K562 (cell line): ENCODE measurements around the gene JUNB. TPM values are rescaled to one million over a fixed set of nuclear protein-coding genes. Genes with fewer than 3 reads are reported as not detected.

Experiments
- DPF2 ChIP-seq: fragments of 450-650 bp; IDR thresholded peaks from 2 replicates; pipeline ENCODE4 v1.6.1; 2016
- MIER1 ChIP-seq: fragments of 450-650 bp; IDR thresholded peaks from 2 replicates; pipeline ENCODE4 v1.6.1; 2016; ENCODE audit warnings: antibody characterized with exemption, mild to moderate bottlenecking, low read depth
- MTA3 ChIP-seq: fragments of 450-650 bp; formaldehyde crosslinking; IDR thresholded peaks from 2 replicates; pipeline ENCODE4 v1.6.1; 2017; ENCODE audit warnings: mild to moderate bottlenecking, borderline replicate concordance
- PTBP1 ChIP-seq: fragments of 200-400 bp; formaldehyde crosslinking; IDR thresholded peaks from 2 replicates; pipeline ENCODE4 v1.6.1; 2017; ENCODE audit warnings: low read depth, low read length
- SETDB1 ChIP-seq: IDR thresholded peaks from one replicate; pipeline ENCODE4 v1.6.1; 2012; ENCODE audit warnings: low read length, control low read depth, inconsistent platforms
- SLC30A9 ChIP-seq: fragments of 250-450 bp; sonication (Bioruptor Pico); IDR thresholded peaks from 2 replicates; pipeline ENCODE4 v1.8.0; 2022; ENCODE audit warnings: mild to moderate bottlenecking, moderate library complexity
- SRSF1 ChIP-seq: fragments of 200-400 bp; formaldehyde crosslinking; IDR thresholded peaks from 2 replicates; pipeline ENCODE4 v1.6.1; 2017; ENCODE audit warnings: mild to moderate bottlenecking, low read depth, low read length, moderate library complexity
- TCF7L2 ChIP-seq: fragments of 150-350 bp; IDR thresholded peaks from 2 replicates; pipeline ENCODE4 v1.6.1; 2016; ENCODE audit warnings: low read depth, mild to moderate bottlenecking, low read length, moderate library complexity
- XRCC3 ChIP-seq: fragments of 450-650 bp; IDR thresholded peaks from 2 replicates; pipeline ENCODE4 v1.6.1; 2017; ENCODE audit warnings: mild to moderate bottlenecking, moderate library complexity
- ZBTB17 ChIP-seq: fragments of 450-650 bp; formaldehyde crosslinking; IDR thresholded peaks from 2 replicates; pipeline ENCODE4 v1.4.0; 2020; ENCODE audit warnings: mild to moderate bottlenecking
- ZNF212 ChIP-seq: fragments of 450-650 bp; formaldehyde crosslinking; IDR thresholded peaks from 2 replicates; pipeline ENCODE4 v1.4.0; 2020; ENCODE audit warnings: mild to moderate bottlenecking
- ZNF780A ChIP-seq: fragments of 250-450 bp; sonication (Bioruptor Pico); IDR thresholded peaks from 2 replicates; pipeline ENCODE4 v1.5.0; 2021; ENCODE audit warnings: mild to moderate bottlenecking
- polyA plus RNA-seq, 8 experiments: library from polyadenylated mRNA; depleted of rRNA in 4 of 8; stranded (reverse) in 5 of 8; unstranded in 3 of 8; fragments of >200 nt; fragmentation: Nextera tagmentation in 2 of 8; fragmentation: Illumina TruSeq in 1 of 8; extraction: Ambion mirVana in 2 of 8; extraction: Trizol in 1 of 8; gene quantifications; 2 replicates each; pipeline versions ENCODE4 v1.2.1 to v1.2.3, GENCODE V29; 2011 to 2014; ENCODE audit warnings: inconsistent platforms in 1 of 8, missing spikeins in 1 of 8
- total RNA-seq, 7 experiments: library from RNA; depleted of rRNA in 6 of 7; stranded (reverse); fragments of >200 nt in 6 of 7; fragmentation: Illumina TruSeq in 2 of 7; extraction: Trizol in 2 of 7; gene quantifications; 2 replicates each; pipeline versions ENCODE4 v1.2.1 to v1.2.3, GENCODE V29; 2011 to 2021; ENCODE audit warnings: low replicate concordance in 1 of 7
- TF ChIP-seq, protein P1 (sequence below): fragments of 450-650 bp; IDR thresholded peaks from one replicate; pipeline ENCODE4 v1.6.1; 2018; ENCODE audit warnings: mild to moderate bottlenecking, moderate library complexity; ENCODE audit not compliant: partially characterized antibody
- TF ChIP-seq, protein P2 (sequence below): sonication (generic); formaldehyde crosslinking; IDR thresholded peaks from 2 replicates; pipeline ENCODE4 v1.8.0; 2023; ENCODE audit warnings: missing genetic modification reagents, mild to moderate bottlenecking, borderline replicate concordance
- TF ChIP-seq, protein P3 (sequence below): fragments of 450-650 bp; formaldehyde crosslinking; IDR thresholded peaks from 2 replicates; pipeline ENCODE4 v1.4.0; 2020; ENCODE audit warnings: mild to moderate bottlenecking
- TF ChIP-seq, protein P4 (sequence below): fragments of 250-450 bp; sonication (Bioruptor Pico); IDR thresholded peaks from 2 replicates; pipeline ENCODE4 v1.8.0; 2021; ENCODE audit warnings: moderate library complexity, mild to moderate bottlenecking, inconsistent platforms

JUNB gene
- total and polyA plus RNA-seq, 9 of the 15 experiments (the other 6 are each of a cell fraction or from before 2014, with no cell fraction given) = 0.23 to 88.1 (median 13.1) TPM

DNA sequence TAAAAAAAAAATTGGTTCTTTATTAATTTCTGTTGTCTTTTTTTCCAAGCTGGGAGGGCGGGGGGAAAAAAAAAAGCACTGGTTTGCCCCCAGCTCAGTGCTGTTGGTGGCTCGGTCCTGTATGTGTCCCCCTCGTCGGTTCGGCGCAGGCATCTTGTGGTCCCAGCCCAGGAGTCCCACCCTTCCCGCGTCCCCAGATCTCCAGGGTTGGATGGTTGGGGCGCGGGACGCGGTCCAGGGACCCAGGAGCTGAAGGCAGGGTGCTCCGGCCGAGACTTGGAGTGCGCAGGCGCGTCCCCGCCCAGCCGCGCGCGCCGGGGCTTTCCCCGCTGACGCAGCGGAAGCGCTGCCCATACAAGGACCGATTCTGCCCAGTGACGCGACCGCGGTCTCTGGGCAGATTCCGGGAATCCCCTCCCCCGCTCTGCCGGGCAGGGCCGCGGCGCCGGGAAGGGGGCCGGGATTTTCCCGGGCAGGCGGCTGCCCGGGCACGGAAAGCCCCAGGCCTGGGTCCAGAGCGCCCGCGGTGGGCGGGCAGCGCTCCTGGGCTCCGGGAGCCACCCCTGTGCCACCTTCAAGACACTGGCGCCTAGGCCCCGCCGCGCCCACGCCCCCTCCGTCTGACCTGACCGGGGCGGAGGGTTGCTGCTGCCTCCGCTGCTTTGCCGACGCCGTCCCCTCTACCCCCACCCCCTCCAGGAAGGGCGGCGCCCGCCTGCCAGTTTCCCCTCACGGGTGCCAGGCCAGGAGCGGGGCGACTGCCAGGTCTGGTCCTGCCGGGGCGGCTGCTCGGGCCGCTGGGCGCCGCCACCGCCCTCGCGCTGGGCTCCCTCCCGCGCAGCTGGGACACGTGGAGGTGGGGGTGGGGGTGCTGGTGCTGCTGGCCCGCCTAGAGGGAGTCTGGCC is 2.3 kb downstream of the JUNB start (continued):
- TF ChIP-seq, protein P1, sequence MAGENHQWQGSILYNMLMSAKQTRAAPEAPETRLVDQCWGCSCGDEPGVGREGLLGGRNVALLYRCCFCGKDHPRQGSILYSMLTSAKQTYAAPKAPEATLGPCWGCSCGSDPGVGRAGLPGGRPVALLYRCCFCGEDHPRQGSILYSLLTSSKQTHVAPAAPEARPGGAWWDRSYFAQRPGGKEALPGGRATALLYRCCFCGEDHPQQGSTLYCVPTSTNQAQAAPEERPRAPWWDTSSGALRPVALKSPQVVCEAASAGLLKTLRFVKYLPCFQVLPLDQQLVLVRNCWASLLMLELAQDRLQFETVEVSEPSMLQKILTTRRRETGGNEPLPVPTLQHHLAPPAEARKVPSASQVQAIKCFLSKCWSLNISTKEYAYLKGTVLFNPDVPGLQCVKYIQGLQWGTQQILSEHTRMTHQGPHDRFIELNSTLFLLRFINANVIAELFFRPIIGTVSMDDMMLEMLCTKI = no peak
- TF ChIP-seq, protein P2, sequence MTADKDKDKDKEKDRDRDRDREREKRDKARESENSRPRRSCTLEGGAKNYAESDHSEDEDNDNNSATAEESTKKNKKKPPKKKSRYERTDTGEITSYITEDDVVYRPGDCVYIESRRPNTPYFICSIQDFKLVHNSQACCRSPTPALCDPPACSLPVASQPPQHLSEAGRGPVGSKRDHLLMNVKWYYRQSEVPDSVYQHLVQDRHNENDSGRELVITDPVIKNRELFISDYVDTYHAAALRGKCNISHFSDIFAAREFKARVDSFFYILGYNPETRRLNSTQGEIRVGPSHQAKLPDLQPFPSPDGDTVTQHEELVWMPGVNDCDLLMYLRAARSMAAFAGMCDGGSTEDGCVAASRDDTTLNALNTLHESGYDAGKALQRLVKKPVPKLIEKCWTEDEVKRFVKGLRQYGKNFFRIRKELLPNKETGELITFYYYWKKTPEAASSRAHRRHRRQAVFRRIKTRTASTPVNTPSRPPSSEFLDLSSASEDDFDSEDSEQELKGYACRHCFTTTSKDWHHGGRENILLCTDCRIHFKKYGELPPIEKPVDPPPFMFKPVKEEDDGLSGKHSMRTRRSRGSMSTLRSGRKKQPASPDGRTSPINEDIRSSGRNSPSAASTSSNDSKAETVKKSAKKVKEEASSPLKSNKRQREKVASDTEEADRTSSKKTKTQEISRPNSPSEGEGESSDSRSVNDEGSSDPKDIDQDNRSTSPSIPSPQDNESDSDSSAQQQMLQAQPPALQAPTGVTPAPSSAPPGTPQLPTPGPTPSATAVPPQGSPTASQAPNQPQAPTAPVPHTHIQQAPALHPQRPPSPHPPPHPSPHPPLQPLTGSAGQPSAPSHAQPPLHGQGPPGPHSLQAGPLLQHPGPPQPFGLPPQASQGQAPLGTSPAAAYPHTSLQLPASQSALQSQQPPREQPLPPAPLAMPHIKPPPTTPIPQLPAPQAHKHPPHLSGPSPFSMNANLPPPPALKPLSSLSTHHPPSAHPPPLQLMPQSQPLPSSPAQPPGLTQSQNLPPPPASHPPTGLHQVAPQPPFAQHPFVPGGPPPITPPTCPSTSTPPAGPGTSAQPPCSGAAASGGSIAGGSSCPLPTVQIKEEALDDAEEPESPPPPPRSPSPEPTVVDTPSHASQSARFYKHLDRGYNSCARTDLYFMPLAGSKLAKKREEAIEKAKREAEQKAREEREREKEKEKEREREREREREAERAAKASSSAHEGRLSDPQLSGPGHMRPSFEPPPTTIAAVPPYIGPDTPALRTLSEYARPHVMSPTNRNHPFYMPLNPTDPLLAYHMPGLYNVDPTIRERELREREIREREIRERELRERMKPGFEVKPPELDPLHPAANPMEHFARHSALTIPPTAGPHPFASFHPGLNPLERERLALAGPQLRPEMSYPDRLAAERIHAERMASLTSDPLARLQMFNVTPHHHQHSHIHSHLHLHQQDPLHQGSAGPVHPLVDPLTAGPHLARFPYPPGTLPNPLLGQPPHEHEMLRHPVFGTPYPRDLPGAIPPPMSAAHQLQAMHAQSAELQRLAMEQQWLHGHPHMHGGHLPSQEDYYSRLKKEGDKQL (CRISPR knock-in tag) = no peak
- TF ChIP-seq, protein P3, sequence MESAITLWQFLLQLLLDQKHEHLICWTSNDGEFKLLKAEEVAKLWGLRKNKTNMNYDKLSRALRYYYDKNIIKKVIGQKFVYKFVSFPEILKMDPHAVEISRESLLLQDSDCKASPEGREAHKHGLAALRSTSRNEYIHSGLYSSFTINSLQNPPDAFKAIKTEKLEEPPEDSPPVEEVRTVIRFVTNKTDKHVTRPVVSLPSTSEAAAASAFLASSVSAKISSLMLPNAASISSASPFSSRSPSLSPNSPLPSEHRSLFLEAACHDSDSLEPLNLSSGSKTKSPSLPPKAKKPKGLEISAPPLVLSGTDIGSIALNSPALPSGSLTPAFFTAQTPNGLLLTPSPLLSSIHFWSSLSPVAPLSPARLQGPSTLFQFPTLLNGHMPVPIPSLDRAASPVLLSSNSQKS = 0 out of 2 replicates have a peak, but pooled peaks have one; percentile 52
- TF ChIP-seq DPF2 (no peak), PTBP1 (peak; percentile 85; the same call in 1 of the 2 replicates), TCF7L2 (no peak), SRSF1 (no peak), SETDB1 (no peak), ZNF780A (CRISPR knock-in tag) (no peak), ZNF212 (CRISPR knock-in tag) (no peak), ZBTB17 (CRISPR knock-in tag) (peak; percentile 28; the same call in 1 of the 2 replicates), XRCC3 (no peak), MTA3 (peak; percentile 95), MIER1 (no peak), SLC30A9 (CRISPR knock-in tag) (no peak)
- TF ChIP-seq, protein P4, sequence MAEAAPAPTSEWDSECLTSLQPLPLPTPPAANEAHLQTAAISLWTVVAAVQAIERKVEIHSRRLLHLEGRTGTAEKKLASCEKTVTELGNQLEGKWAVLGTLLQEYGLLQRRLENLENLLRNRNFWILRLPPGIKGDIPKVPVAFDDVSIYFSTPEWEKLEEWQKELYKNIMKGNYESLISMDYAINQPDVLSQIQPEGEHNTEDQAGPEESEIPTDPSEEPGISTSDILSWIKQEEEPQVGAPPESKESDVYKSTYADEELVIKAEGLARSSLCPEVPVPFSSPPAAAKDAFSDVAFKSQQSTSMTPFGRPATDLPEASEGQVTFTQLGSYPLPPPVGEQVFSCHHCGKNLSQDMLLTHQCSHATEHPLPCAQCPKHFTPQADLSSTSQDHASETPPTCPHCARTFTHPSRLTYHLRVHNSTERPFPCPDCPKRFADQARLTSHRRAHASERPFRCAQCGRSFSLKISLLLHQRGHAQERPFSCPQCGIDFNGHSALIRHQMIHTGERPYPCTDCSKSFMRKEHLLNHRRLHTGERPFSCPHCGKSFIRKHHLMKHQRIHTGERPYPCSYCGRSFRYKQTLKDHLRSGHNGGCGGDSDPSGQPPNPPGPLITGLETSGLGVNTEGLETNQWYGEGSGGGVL (CRISPR knock-in tag) = no peak
